ENCODE results near the gene FMR1.

The FMR1 gene

GRCh38 chrX:147948531-147948930, 36.8 kb downstream of the FMR1 start:
- TF ChIP-seq, protein P1, sequence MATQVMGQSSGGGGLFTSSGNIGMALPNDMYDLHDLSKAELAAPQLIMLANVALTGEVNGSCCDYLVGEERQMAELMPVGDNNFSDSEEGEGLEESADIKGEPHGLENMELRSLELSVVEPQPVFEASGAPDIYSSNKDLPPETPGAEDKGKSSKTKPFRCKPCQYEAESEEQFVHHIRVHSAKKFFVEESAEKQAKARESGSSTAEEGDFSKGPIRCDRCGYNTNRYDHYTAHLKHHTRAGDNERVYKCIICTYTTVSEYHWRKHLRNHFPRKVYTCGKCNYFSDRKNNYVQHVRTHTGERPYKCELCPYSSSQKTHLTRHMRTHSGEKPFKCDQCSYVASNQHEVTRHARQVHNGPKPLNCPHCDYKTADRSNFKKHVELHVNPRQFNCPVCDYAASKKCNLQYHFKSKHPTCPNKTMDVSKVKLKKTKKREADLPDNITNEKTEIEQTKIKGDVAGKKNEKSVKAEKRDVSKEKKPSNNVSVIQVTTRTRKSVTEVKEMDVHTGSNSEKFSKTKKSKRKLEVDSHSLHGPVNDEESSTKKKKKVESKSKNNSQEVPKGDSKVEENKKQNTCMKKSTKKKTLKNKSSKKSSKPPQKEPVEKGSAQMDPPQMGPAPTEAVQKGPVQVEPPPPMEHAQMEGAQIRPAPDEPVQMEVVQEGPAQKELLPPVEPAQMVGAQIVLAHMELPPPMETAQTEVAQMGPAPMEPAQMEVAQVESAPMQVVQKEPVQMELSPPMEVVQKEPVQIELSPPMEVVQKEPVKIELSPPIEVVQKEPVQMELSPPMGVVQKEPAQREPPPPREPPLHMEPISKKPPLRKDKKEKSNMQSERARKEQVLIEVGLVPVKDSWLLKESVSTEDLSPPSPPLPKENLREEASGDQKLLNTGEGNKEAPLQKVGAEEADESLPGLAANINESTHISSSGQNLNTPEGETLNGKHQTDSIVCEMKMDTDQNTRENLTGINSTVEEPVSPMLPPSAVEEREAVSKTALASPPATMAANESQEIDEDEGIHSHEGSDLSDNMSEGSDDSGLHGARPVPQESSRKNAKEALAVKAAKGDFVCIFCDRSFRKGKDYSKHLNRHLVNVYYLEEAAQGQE (IDR thresholded peaks at IDR 0.05; ENCODE audit: insufficient read depth in 1 of 2, low read depth in 2 of 2, low read length in 2 of 2) = no peak
- TF ChIP-seq SIN3A (IDR thresholded peaks at IDR 0.05; ENCODE audit: borderline replicate concordance, insufficient read depth, low read length) (no peak), FOXP2 (optimal IDR thresholded peaks at IDR 0.05; ENCODE audit: borderline replicate concordance, extremely low read depth, extremely low read length, insufficient read depth) (no peak), TAF1 (IDR thresholded peaks at IDR 0.05; ENCODE audit: borderline replicate concordance, insufficient read depth, low read length) (no peak), POLR2AphosphoS5 (IDR thresholded peaks at IDR 0.05; ENCODE audit: low read depth, low read length) (no peak)

GRCh38 chrX:147950352-147950751, 38.6 kb downstream of the FMR1 start:
- TF ChIP-seq TAF1 (IDR thresholded peaks at IDR 0.05; ENCODE audit: borderline replicate concordance, insufficient read depth, low read length) = no peak
- TF ChIP-seq SIN3A (IDR thresholded peaks at IDR 0.05; ENCODE audit: borderline replicate concordance, insufficient read depth, low read length) = no peak
- no peak for TF ChIP-seq POLR2AphosphoS5 (IDR thresholded peaks at IDR 0.05; ENCODE audit: low read depth, low read length)
- TF ChIP-seq, protein P1 (IDR thresholded peaks at IDR 0.05; ENCODE audit: insufficient read depth in 1 of 2, low read depth in 2 of 2, low read length in 2 of 2) = no peak
- no peak for TF ChIP-seq FOXP2 (optimal IDR thresholded peaks at IDR 0.05; ENCODE audit: borderline replicate concordance, extremely low read depth, extremely low read length, insufficient read depth)

DNA sequence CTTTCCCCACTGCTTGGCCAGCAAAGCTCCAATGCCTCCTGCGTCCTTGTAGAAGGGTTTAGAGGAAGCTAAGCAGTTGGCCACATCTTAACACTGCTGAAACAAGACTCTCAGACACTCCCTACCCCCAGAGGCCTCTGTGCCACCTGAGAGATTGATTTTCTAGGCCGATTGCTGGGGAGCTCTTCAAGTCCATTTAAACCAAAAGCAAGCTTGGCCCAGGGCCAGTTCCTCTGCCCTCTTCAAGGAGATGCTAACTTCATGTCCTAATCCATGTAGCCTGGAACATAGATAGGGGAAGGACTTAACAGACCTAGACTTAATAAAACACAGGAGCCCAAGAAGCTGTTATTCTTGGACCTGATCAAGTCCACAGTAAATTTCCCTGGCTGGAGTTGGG, 42.3 kb downstream of the FMR1 start:
- no peak for TF ChIP-seq FOXP2 (optimal IDR thresholded peaks at IDR 0.05; ENCODE audit: borderline replicate concordance, extremely low read depth, extremely low read length, insufficient read depth)
- no peak for TF ChIP-seq POLR2AphosphoS5 (IDR thresholded peaks at IDR 0.05; ENCODE audit: low read depth, low read length)
- TF ChIP-seq, protein P1 (IDR thresholded peaks at IDR 0.05; ENCODE audit: insufficient read depth in 1 of 2, low read depth in 2 of 2, low read length in 2 of 2) = no peak
- TF ChIP-seq SIN3A (IDR thresholded peaks at IDR 0.05; ENCODE audit: borderline replicate concordance, insufficient read depth, low read length) = no peak
- no peak for TF ChIP-seq TAF1 (IDR thresholded peaks at IDR 0.05; ENCODE audit: borderline replicate concordance, insufficient read depth, low read length)

GRCh38 chrX:147957291-147957690, 45.6 kb downstream of the FMR1 start:
- TF ChIP-seq TAF1 (IDR thresholded peaks at IDR 0.05; ENCODE audit: borderline replicate concordance, insufficient read depth, low read length) (no peak), FOXP2 (optimal IDR thresholded peaks at IDR 0.05; ENCODE audit: borderline replicate concordance, extremely low read depth, extremely low read length, insufficient read depth) (no peak), POLR2AphosphoS5 (IDR thresholded peaks at IDR 0.05; ENCODE audit: low read depth, low read length) (no peak), SIN3A (IDR thresholded peaks at IDR 0.05; ENCODE audit: borderline replicate concordance, insufficient read depth, low read length) (no peak)
- TF ChIP-seq, protein P1 (IDR thresholded peaks at IDR 0.05; ENCODE audit: insufficient read depth in 1 of 2, low read depth in 2 of 2, low read length in 2 of 2) = no peak

DNA sequence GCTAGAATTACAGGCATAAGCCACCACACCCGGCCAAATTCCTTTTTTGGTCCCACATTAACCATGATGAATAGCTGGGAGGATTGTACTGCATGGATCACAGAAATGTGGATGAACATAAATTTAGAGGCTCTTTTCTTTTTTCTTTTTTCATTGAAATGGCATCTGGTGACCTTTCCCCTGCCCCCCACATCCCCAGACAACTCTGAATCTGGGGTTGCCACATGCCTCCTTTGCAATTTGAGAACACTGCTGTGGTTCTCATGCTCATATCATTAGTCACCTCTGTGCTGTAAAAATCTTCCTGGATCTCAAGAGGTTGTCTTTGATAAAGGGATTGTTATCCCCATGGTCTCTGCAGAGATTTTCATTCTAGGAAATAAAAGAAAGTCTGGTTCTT, 46.6 kb downstream of the FMR1 start:
- TF ChIP-seq, protein P1 (IDR thresholded peaks at IDR 0.05; ENCODE audit: insufficient read depth in 1 of 2, low read depth in 2 of 2, low read length in 2 of 2) = no peak
- TF ChIP-seq FOXP2 (optimal IDR thresholded peaks at IDR 0.05; ENCODE audit: borderline replicate concordance, extremely low read depth, extremely low read length, insufficient read depth) (no peak), POLR2AphosphoS5 (IDR thresholded peaks at IDR 0.05; ENCODE audit: low read depth, low read length) (no peak), TAF1 (IDR thresholded peaks at IDR 0.05; ENCODE audit: borderline replicate concordance, insufficient read depth, low read length) (no peak), SIN3A (IDR thresholded peaks at IDR 0.05; ENCODE audit: borderline replicate concordance, insufficient read depth, low read length) (no peak)

Data from PFSK-1 (cell line).